CD8-positive, alpha-beta memory T cell (primary cell): Measurements from ENCODE around the gene MAP3K5. TPM values are rescaled to one million over a fixed set of nuclear protein-coding genes. Genes with fewer than 3 reads are reported as not detected.

Experiments
- CTCF ChIA-PET: fragments of 350-600 bp; sonication (Branson Sonifier 250); formaldehyde crosslinking; loops from one replicate; lab custom pipeline; 2021; ENCODE audit warnings: antibody characterized with exemption; lab: Charles Lee
- POLR2A ChIA-PET: fragments of 350-600 bp; sonication (Branson Sonifier 250); formaldehyde crosslinking; loops from one replicate; lab custom pipeline; 2021; ENCODE audit warnings: antibody characterized with exemption; lab: Charles Lee
- DNase-seq, 5 donors: peaks; one replicate each; pipeline versions ENCODE4 v3.0.0 to v3.0.0-alpha.2; 2020 to 2022; ENCODE audit warnings: mixed read lengths in 1 of 5
- H3K27ac ChIP-seq: one replicate; pipeline ENCODE4 v1.7.0; 2013; ENCODE audit warnings: low read depth, mild to moderate bottlenecking, low read length, moderate library complexity
- H3K27me3 ChIP-seq: 2 replicates; pipeline ENCODE4 v1.7.0; 2013; ENCODE audit warnings: low read length, mild to moderate bottlenecking; ENCODE audit not compliant: insufficient read depth, poor library complexity, severe bottlenecking
- H3K36me3 ChIP-seq: 2 replicates; pipeline ENCODE4 v1.7.0; 2013; ENCODE audit warnings: mild to moderate bottlenecking, low read length, moderate library complexity; ENCODE audit not compliant: insufficient read depth
- H3K4me1 ChIP-seq: 2 replicates; pipeline ENCODE4 v1.7.0; 2013; ENCODE audit warnings: mild to moderate bottlenecking, low read length, moderate library complexity; ENCODE audit not compliant: insufficient read depth
- H3K4me3 ChIP-seq: 2 replicates; pipeline ENCODE4 v1.7.0; 2013; ENCODE audit warnings: mild to moderate bottlenecking, low read length
- H3K9me3 ChIP-seq: 2 replicates; pipeline ENCODE4 v1.7.0; 2013; ENCODE audit warnings: mild to moderate bottlenecking, low read length
- H3K27ac Mint-ChIP-seq, 8 donors: one replicate each; pipeline ENCODE4 v1.8.0; 2020 to 2021; ENCODE audit warnings: mixed read lengths in 8 of 8, mild to moderate bottlenecking in 6 of 8, inconsistent platforms in 3 of 8, moderate library complexity in 3 of 8
- H3K27me3 Mint-ChIP-seq, 2 donors: one replicate each; pipeline ENCODE4 v1.8.0; 2020 to 2021; ENCODE audit warnings: mixed read lengths in 2 of 2, mild to moderate bottlenecking in 1 of 2, moderate library complexity in 1 of 2
- H3K36me3 Mint-ChIP-seq, 3 donors: one replicate each; pipeline ENCODE4 v1.8.0; 2020 to 2021; ENCODE audit warnings: mixed read lengths in 3 of 3, inconsistent platforms in 1 of 3, mild to moderate bottlenecking in 1 of 3
- H3K4me1 Mint-ChIP-seq, 3 donors: one replicate each; pipeline ENCODE4 v1.8.0; 2020 to 2021; ENCODE audit warnings: mixed read lengths in 3 of 3, inconsistent platforms in 1 of 3, mild to moderate bottlenecking in 1 of 3
- H3K4me3 Mint-ChIP-seq, 7 donors: one replicate each; pipeline ENCODE4 v1.8.0; 2020 to 2021; ENCODE audit warnings: mixed read lengths in 7 of 7, mild to moderate bottlenecking in 6 of 7, moderate library complexity in 4 of 7, inconsistent platforms in 2 of 7
- H3K9me3 Mint-ChIP-seq, 5 donors: one replicate each; pipeline ENCODE4 v1.8.0; 2020 to 2022; ENCODE audit warnings: mixed read lengths in 5 of 5, mild to moderate bottlenecking in 3 of 5, moderate library complexity in 2 of 5, inconsistent platforms in 1 of 5
- polyA plus RNA-seq: library from polyadenylated mRNA; unstranded; fragments of 300-500 nt; fragmentation: Illumina TruSeq; gene quantifications from one replicate; pipeline ENCODE4 v1.2.3, GENCODE V29; 2021
- total RNA-seq, 2 experiments: library from RNA; stranded (reverse); gene quantifications; one replicate each; pipeline ENCODE4 v1.2.3, GENCODE V29; 2021

The MAP3K5 gene
- total and polyA plus RNA-seq, 3 experiments from 2014 or later = 12.6 to 19.9 (median 12.9) TPM

GRCh38 chr6:136566851-136567250 is 225.4 kb downstream of the MAP3K5 start:
- Mint-ChIP-seq H3K9me3 (peaks cover 0 to 5% (median 0%) of the 10 kb centered on the region in 5 donors), H3K27me3 (peaks cover 0 to 3% of the 10 kb centered on the region in 2 donors), H3K4me3 (no peak overlapping the region), H3K27ac (peak overlapping the region in 2 of 8 donors; percentile 9 to 87), H3K36me3 (peaks cover 13 to 78% (median 28%) of the 10 kb centered on the region in 3 donors), H3K4me1 (peaks cover 9 to 54% (median 28%) of the 10 kb centered on the region in 3 donors)
- DNase-seq = no peak
- ChIA-PET CTCF (interaction anchor here (0.9 kb wide), 1 partner anchor 16 kb away, joined by 3 read pairs; the partner anchor contains the start of gene MAP7), POLR2A (no interaction called here)
- Histone ChIP-seq H3K36me3 (peaks cover 11% of the 10 kb centered on the region), H3K4me3 (no peak overlapping the region), H3K27ac (no peak overlapping the region), H3K9me3 (no peaks in the 10 kb centered on the region), H3K4me1 (peaks cover 4% of the 10 kb centered on the region), H3K27me3 (no peaks in the 10 kb centered on the region)

GRCh38 chr6:136566007-136566487 is 226.2 kb downstream of the MAP3K5 start:
- DNase-seq = no peak
- POLR2A ChIA-PET = no interaction called here
- Histone ChIP-seq H3K9me3 (no peaks in the 10 kb centered on the region), H3K27me3 (no peaks in the 10 kb centered on the region), H3K4me3 (no peak overlapping the region), H3K27ac (no peak overlapping the region), H3K36me3 (peaks cover 11% of the 10 kb centered on the region), H3K4me1 (peaks cover 4% of the 10 kb centered on the region)
- peak overlapping the region in 5 of 8 donors; percentile 11 to 69 (median 61) for H3K27ac Mint-ChIP-seq
- H3K27me3 Mint-ChIP-seq = peaks cover 0 to 3% of the 10 kb centered on the region in 2 donors
- no peaks in the 10 kb centered on the region for H3K9me3 Mint-ChIP-seq
- H3K4me1 Mint-ChIP-seq = peaks cover 9 to 54% (median 28%) of the 10 kb centered on the region in 3 donors
- CTCF ChIA-PET = interaction anchor here (1.6 kb wide), 1 partner anchor 16 kb away, joined by 3 read pairs; the partner anchor contains the start of gene MAP7
- no peak overlapping the region for H3K4me3 Mint-ChIP-seq
- H3K36me3 Mint-ChIP-seq = peaks cover 8 to 78% (median 29%) of the 10 kb centered on the region in 3 donors

DNA sequence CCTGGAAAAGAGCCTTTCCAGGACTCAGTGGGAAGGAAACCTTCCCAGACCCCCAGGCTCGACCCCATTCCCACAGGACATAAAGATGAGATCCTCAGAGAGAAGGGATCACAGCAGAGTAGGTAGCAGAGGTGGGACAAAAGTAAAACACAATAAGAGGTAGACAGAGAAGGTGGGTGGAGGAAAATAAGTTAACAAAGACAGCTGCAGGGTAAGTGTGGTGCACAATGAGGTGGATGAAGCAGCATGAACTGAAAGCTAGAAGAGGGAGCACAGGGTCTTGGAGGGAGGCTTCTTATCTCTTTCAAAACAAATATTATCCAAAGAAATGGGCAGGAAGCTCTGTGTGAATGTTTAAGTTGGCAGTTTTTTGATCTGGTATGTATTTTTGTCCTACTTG is 228.1 kb downstream of the MAP3K5 start:
- ChIA-PET POLR2A (no interaction called here), CTCF (interaction anchor here (1.2 kb wide), 1 partner anchor 20 kb away, joined by 3 read pairs; no protein-coding TSS in a partner anchor)
- no peaks in the 10 kb centered on the region for H3K27me3 Mint-ChIP-seq
- peak overlapping the region in 3 of 7 donors; percentile 17 to 39 (median 27) for H3K4me3 Mint-ChIP-seq
- DNase-seq = no peak
- H3K36me3 ChIP-seq = peaks cover 11% of the 10 kb centered on the region
- H3K9me3 Mint-ChIP-seq = no peaks in the 10 kb centered on the region
- H3K4me3 ChIP-seq = no peak overlapping the region
- no peaks in the 10 kb centered on the region for H3K9me3 ChIP-seq
- H3K4me1 ChIP-seq = peaks cover 4% of the 10 kb centered on the region
- H3K27ac ChIP-seq = peak overlapping the region; percentile 21
- H3K36me3 Mint-ChIP-seq = peaks cover 5 to 76% (median 32%) of the 10 kb centered on the region in 3 donors
- peaks cover 9 to 54% (median 26%) of the 10 kb centered on the region in 3 donors for H3K4me1 Mint-ChIP-seq
- H3K27me3 ChIP-seq = no peaks in the 10 kb centered on the region
- peak overlapping the region in 6 of 8 donors; percentile 4 to 88 (median 22) for H3K27ac Mint-ChIP-seq

GRCh38 chr6:136563386-136564152 is 228.7 kb downstream of the MAP3K5 start:
- Histone ChIP-seq H3K27ac (peak overlapping the region; percentile 21), H3K27me3 (no peaks in the 10 kb centered on the region), H3K4me1 (peaks cover 4% of the 10 kb centered on the region), H3K4me3 (no peak overlapping the region), H3K36me3 (peaks cover 11% of the 10 kb centered on the region), H3K9me3 (no peaks in the 10 kb centered on the region)
- peak overlapping the region in 2 of 7 donors; percentile 3 to 39 for H3K4me3 Mint-ChIP-seq
- no peaks in the 10 kb centered on the region for H3K27me3 Mint-ChIP-seq
- ChIA-PET CTCF (interaction anchor here (1.1 to 2.2 kb wide), 3 partner anchors 13 to 229 kb away, joined by 3 to 6 read pairs (median 3); partner anchors contain the start of genes MAP3K5 and MAP7), POLR2A (interaction anchor here (0.7 kb wide), 1 partner anchor 682 kb away, joined by 3 read pairs; no protein-coding TSS in a partner anchor)
- peaks cover 5 to 77% (median 32%) of the 10 kb centered on the region in 3 donors for H3K36me3 Mint-ChIP-seq
- DNase-seq = no peak
- peaks cover 9 to 50% (median 26%) of the 10 kb centered on the region in 3 donors for H3K4me1 Mint-ChIP-seq
- no peaks in the 10 kb centered on the region for H3K9me3 Mint-ChIP-seq
- peak overlapping the region in 6 of 8 donors; percentile 4 to 88 (median 12) for H3K27ac Mint-ChIP-seq

GRCh38 chr6:136562211-136562610 is 230.1 kb downstream of the MAP3K5 start:
- DNase-seq = no peak
- Mint-ChIP-seq H3K27me3 (no peaks in the 10 kb centered on the region), H3K9me3 (no peaks in the 10 kb centered on the region), H3K4me3 (no peak overlapping the region), H3K27ac (no peak overlapping the region), H3K36me3 (peaks cover 12 to 77% (median 35%) of the 10 kb centered on the region in 3 donors), H3K4me1 (peaks cover 9 to 37% (median 25%) of the 10 kb centered on the region in 3 donors)
- ChIA-PET POLR2A (no interaction called here), CTCF (interaction anchor here (1.1 to 2.2 kb wide), 2 partner anchors 11 to 230 kb away, joined by 3 to 6 read pairs; partner anchors contain the start of genes MAP3K5 and MAP7)
- Histone ChIP-seq H3K9me3 (no peaks in the 10 kb centered on the region), H3K36me3 (peaks cover 10% of the 10 kb centered on the region), H3K4me3 (no peak overlapping the region), H3K27me3 (no peaks in the 10 kb centered on the region), H3K4me1 (peaks cover 4% of the 10 kb centered on the region), H3K27ac (no peak overlapping the region)

- no peak for DNase-seq
- peaks cover 8 to 12% of the 10 kb centered on the region in 2 donors for H3K27me3 Mint-ChIP-seq
- Histone ChIP-seq H3K4me1 (peaks cover 13% of the 10 kb centered on the region), H3K36me3 (no peaks in the 10 kb centered on the region), H3K4me3 (no peak overlapping the region), H3K27me3 (peaks cover 12% of the 10 kb centered on the region), H3K9me3 (no peaks in the 10 kb centered on the region), H3K27ac (no peak overlapping the region)
- H3K36me3 Mint-ChIP-seq = peaks cover 9 to 23% (median 13%) of the 10 kb centered on the region in 3 donors
- H3K4me3 Mint-ChIP-seq = peak overlapping the region in 1 of 7 donors; percentile 32
- peaks cover 9 to 15% (median 14%) of the 10 kb centered on the region in 3 donors for H3K4me1 Mint-ChIP-seq
- POLR2A ChIA-PET = no interaction called here
- H3K9me3 Mint-ChIP-seq = no peaks in the 10 kb centered on the region
- H3K27ac Mint-ChIP-seq = peak overlapping the region in 3 of 8 donors; percentile 3 to 41 (median 8)
- CTCF ChIA-PET = no interaction called here
These were observed 239.0 kb downstream of the MAP3K5 start for GRCh38 chr6:136553166-136553787.

DNA sequence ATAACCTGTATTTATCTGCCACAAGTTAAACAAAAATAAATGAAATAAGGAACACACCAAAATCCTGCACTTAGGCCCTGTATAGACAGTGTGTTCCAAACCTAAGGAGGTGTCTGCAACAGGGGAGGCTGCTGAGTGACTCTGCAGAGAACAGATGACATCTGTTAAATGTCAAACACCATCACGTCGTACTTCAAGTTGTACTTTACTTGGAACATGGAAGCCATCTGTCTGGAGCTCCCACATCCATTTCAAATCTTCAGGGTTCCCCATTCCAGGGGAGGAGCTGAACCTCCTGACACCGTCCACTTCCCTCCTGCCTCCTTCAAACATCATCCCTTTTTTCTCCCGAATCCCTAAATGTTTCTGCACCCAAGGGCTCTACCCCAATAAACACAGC is 240.2 kb downstream of the MAP3K5 start:
- Mint-ChIP-seq H3K9me3 (no peaks in the 10 kb centered on the region), H3K4me1 (peaks cover 9 to 15% (median 14%) of the 10 kb centered on the region in 3 donors), H3K27ac (peak overlapping the region in 1 of 8 donors; percentile 3), H3K27me3 (peaks cover 10 to 25% of the 10 kb centered on the region in 2 donors), H3K36me3 (peaks cover under 1 to 12% (median 7%) of the 10 kb centered on the region in 3 donors), H3K4me3 (peak overlapping the region in 4 of 7 donors; percentile 32 to 54 (median 48))
- Histone ChIP-seq H3K4me3 (no peak overlapping the region), H3K4me1 (peaks cover 13% of the 10 kb centered on the region), H3K36me3 (no peaks in the 10 kb centered on the region), H3K9me3 (no peaks in the 10 kb centered on the region), H3K27me3 (peaks cover 17% of the 10 kb centered on the region), H3K27ac (no peak overlapping the region)
- POLR2A ChIA-PET = no interaction called here
- DNase-seq = no peak
- CTCF ChIA-PET = no interaction called here
